Chondrocyte (in vitro differentiated cells): ENCODE results near the gene LOXL4. TPM values are rescaled to one million over a fixed set of nuclear protein-coding genes. Genes with fewer than 3 reads are reported as not detected.

Experiments used
- DNase-seq: peaks from one replicate; pipeline ENCODE4 v3.0.0; 2021; ENCODE audit warnings: mixed read lengths, low spot score
- H3K27ac Mint-ChIP-seq: one replicate; pipeline ENCODE4 v1.8.0; 2021; ENCODE audit warnings: mild to moderate bottlenecking, moderate library complexity, mixed read lengths; ENCODE audit not compliant: unreplicated experiment
- H3K27me3 Mint-ChIP-seq: 2 replicates; pipeline ENCODE4 v1.8.0; 2021; ENCODE audit warnings: low read depth, mixed read lengths
- H3K36me3 Mint-ChIP-seq: 2 replicates; pipeline ENCODE4 v1.8.0; 2021; ENCODE audit warnings: low read depth, mixed read lengths
- H3K4me1 Mint-ChIP-seq: 2 replicates; pipeline ENCODE4 v1.8.0; 2021; ENCODE audit warnings: low read depth, mild to moderate bottlenecking, mixed read lengths
- H3K4me3 Mint-ChIP-seq: one replicate; pipeline ENCODE4 v1.8.0; 2021; ENCODE audit warnings: mild to moderate bottlenecking, moderate library complexity, mixed read lengths; ENCODE audit not compliant: unreplicated experiment
- H3K9me3 Mint-ChIP-seq: 2 replicates; pipeline ENCODE4 v1.8.0; 2021; ENCODE audit warnings: low read depth, mixed read lengths
- total RNA-seq: library from RNA; stranded (reverse); gene quantifications from 3 replicates; pipeline ENCODE4 v1.2.1, GENCODE V29; 2021
- TF ChIP-seq, protein P1 (sequence below): fragments of 200-600 bp; sonication (generic); IDR thresholded peaks from 2 replicates; pipeline ENCODE4 v1.5.0; 2021; ENCODE audit warnings: antibody characterized with exemption, mild to moderate bottlenecking, moderate library complexity

The LOXL4 gene
- total RNA-seq, 1 donor from 2014 or later, result 1.7 TPM

DNA sequence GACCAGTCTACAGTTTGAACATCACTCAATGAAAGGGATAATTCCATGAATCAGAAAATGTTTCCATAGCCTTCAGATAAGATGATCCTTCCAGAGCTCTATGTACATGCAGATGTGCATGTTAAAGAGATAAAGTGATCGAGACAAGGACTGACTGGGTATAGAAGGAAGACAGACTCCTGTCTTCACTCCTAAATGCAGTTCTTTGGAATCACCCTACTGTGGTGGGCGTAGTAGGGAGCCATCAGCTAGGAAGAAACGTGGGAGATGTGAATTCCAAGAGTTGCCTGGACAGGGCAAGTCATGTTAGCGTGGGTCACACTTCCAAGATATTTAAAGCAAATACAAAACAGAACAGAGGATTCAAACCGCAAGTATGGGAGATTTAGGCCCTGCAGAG lies 23.9 kb downstream of the LOXL4 start:
- no peaks in the 10 kb centered on the region for H3K27me3 Mint-ChIP-seq
- no peak overlapping the region for H3K4me3 Mint-ChIP-seq
- no peak for DNase-seq
- H3K4me1 Mint-ChIP-seq, result no peaks in the 10 kb centered on the region
- H3K27ac Mint-ChIP-seq, result no peak overlapping the region
- H3K9me3 Mint-ChIP-seq, result no peaks in the 10 kb centered on the region
- peaks cover 18% of the 10 kb centered on the region for H3K36me3 Mint-ChIP-seq
- TF ChIP-seq, protein P1, sequence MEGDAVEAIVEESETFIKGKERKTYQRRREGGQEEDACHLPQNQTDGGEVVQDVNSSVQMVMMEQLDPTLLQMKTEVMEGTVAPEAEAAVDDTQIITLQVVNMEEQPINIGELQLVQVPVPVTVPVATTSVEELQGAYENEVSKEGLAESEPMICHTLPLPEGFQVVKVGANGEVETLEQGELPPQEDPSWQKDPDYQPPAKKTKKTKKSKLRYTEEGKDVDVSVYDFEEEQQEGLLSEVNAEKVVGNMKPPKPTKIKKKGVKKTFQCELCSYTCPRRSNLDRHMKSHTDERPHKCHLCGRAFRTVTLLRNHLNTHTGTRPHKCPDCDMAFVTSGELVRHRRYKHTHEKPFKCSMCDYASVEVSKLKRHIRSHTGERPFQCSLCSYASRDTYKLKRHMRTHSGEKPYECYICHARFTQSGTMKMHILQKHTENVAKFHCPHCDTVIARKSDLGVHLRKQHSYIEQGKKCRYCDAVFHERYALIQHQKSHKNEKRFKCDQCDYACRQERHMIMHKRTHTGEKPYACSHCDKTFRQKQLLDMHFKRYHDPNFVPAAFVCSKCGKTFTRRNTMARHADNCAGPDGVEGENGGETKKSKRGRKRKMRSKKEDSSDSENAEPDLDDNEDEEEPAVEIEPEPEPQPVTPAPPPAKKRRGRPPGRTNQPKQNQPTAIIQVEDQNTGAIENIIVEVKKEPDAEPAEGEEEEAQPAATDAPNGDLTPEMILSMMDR, result no peak

DNA sequence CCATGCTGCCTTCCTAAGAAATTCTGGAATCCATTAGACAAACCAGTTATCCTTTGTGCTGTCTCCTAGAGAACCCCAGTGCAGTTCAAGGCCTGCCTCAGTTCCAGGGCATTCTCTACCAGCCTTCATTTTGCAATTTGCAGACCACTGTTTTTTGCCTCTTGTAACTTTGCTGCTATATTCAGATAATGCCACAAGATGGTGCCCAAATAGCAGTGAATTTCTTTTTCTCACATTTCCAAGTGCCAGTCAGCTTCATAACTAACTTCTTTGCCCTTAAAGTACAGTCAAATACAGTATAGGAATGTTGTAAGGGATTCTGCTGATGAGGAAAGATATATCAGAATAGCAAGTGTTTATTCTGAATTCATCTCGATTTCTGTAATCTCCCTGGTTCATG lies 25.2 kb downstream of the LOXL4 start:
- no peak overlapping the region for H3K27ac Mint-ChIP-seq
- TF ChIP-seq, protein P1, result peak; percentile 87
- H3K36me3 Mint-ChIP-seq, result peaks cover 15% of the 10 kb centered on the region
- no peak overlapping the region for H3K4me3 Mint-ChIP-seq
- no peaks in the 10 kb centered on the region for H3K9me3 Mint-ChIP-seq
- H3K27me3 Mint-ChIP-seq, result no peaks in the 10 kb centered on the region
- no peaks in the 10 kb centered on the region for H3K4me1 Mint-ChIP-seq
- no peak for DNase-seq

DNA sequence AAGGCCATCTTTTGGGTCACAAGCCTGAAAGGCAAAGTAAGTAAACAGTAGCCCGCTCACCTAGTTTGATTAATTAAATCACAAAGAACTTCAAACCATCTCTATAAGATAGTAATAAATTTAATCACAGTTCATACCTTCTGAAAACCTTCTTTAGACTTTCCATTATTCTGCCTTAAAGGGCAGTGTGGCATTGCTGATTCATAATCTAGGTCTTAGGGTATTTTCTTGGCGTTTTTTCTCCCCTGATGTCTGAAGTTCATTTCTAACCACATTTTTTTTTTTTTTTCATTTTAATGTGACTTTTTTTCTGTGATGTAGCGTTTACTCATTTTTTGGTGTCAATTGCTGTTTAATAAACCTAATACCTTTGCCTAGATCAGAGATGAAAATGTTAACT lies 27.5 kb downstream of the LOXL4 start:
- TF ChIP-seq, protein P1, result no peak
- no peak for DNase-seq
- H3K4me1 Mint-ChIP-seq, result peaks cover 3% of the 10 kb centered on the region
- no peak overlapping the region for H3K4me3 Mint-ChIP-seq
- H3K27me3 Mint-ChIP-seq, result no peaks in the 10 kb centered on the region
- H3K9me3 Mint-ChIP-seq, result no peaks in the 10 kb centered on the region
- H3K27ac Mint-ChIP-seq, result no peak overlapping the region
- H3K36me3 Mint-ChIP-seq, result peaks cover 17% of the 10 kb centered on the region

DNA sequence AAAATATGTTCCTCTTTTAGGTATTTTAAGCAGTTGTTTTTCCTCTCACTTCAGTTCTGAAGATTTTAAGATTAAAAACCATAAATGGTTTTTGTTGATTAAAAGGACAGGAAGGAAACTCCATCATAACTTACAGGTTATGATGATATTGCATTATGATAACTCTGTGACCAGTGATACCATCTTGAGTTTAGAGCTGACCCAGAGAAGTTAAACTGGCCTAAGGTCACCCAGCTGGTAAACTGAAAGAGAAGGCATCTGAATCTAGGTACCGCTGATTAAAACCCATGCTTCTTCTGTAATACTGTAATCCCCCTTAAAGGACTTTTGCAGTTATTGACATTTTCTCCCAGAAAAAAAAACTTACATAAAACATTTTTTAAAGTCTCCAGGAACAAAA lies 29.6 kb downstream of the LOXL4 start:
- Mint-ChIP-seq H3K4me1 (peaks cover 3% of the 10 kb centered on the region), H3K4me3 (no peak overlapping the region), H3K27me3 (no peaks in the 10 kb centered on the region), H3K36me3 (peaks cover 15% of the 10 kb centered on the region), H3K27ac (no peak overlapping the region), H3K9me3 (no peaks in the 10 kb centered on the region)
- no peak for DNase-seq
- TF ChIP-seq, protein P1, result no peak

DNA sequence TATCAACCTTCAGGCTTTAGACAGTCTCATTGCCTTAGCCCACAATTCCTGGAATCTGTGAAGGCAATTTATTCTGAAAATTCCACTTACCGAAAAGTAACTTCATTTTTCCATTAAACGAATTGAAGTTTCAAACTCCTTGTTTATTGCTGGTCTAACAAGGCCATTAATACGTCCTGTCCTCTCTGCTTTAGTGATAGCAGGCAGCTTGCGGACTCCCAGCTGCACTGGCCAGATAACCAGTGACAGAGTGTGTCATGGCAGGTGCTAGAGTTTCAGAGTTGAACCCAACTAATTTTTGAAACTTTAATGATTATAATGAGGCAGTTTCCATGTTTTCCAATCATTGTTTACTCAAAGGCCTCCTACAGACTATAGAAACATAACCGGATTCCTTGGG lies 31.1 kb downstream of the LOXL4 start:
- H3K9me3 Mint-ChIP-seq, result no peaks in the 10 kb centered on the region
- H3K27ac Mint-ChIP-seq, result no peak overlapping the region
- TF ChIP-seq, protein P1, result no peak
- no peaks in the 10 kb centered on the region for H3K27me3 Mint-ChIP-seq
- H3K4me1 Mint-ChIP-seq, result peaks cover 3% of the 10 kb centered on the region
- DNase-seq, result no peak
- no peak overlapping the region for H3K4me3 Mint-ChIP-seq
- H3K36me3 Mint-ChIP-seq, result peaks cover 16% of the 10 kb centered on the region
